Eye (tissue), 1 donor: ENCODE measurements around the gene MRPL48.

ENCODE experiments used
- DNase-seq: peaks from one replicate; pipeline ENCODE4 v3.0.0-alpha.2; 2015

MRPL48 gene

GRCh38 chr11:73907191-73907590 is 119.5 kb downstream of the MRPL48 start:
- DNase-seq = no peak

GRCh38 chr11:73912026-73912425 is 124.4 kb downstream of the MRPL48 start:
- DNase-seq = no peak

GRCh38 chr11:73913472-73913871 is 125.8 kb downstream of the MRPL48 start:
- no peak for DNase-seq

GRCh38 chr11:73914284-73914683 is 126.6 kb downstream of the MRPL48 start:
- no peak for DNase-seq
